ENCODE data around the gene OCEL1.

Gene OCEL1

GRCh38 chr19:17262557-17262956 lies 36.5 kb downstream of the OCEL1 start:
- Histone ChIP-seq H3K36me3 (ENCODE audit: insufficient read depth, low read length) (no peaks in the 10 kb centered on the region), H3K27me3 (ENCODE audit: insufficient read depth, low read length, poor library complexity) (no peaks in the 10 kb centered on the region), H3K9ac (ENCODE audit: low read depth, low read length) (no peak overlapping the region), H3K79me2 (ENCODE audit: insufficient read depth, low read length) (peaks cover 3% of the 10 kb centered on the region), H3K9me3 (ENCODE audit: insufficient read depth, low read length, severe bottlenecking) (peaks cover 4% of the 10 kb centered on the region), H3K4me3 (ENCODE audit: low read depth in 1 of 2, low read length in 2 of 2) (no peak overlapping the region), H2AFZ (ENCODE audit: low read depth, low read length) (no peak overlapping the region), H3K4me1 (ENCODE audit: insufficient read depth, low read length) (peaks cover 10% of the 10 kb centered on the region), H4K20me1 (ENCODE audit: insufficient read depth, low read length) (no peaks in the 10 kb centered on the region), H3K27ac (ENCODE audit: low read length) (no peak overlapping the region), H3K4me2 (ENCODE audit: insufficient read depth, low read length) (no peak overlapping the region)
- ATAC-seq (ENCODE audit: insufficient read depth, low read depth) (no peak), DNase-seq (no peak)
- TF ChIP-seq EZH2 (IDR thresholded peaks at IDR 0.05; ENCODE audit: borderline replicate concordance, low read depth, low read length, severe bottlenecking), result no peak

- Histone ChIP-seq H3K27ac (ENCODE audit: low read length) (no peak overlapping the region), H3K4me2 (ENCODE audit: insufficient read depth, low read length) (no peak overlapping the region), H2AFZ (ENCODE audit: low read depth, low read length) (no peak overlapping the region), H3K4me1 (ENCODE audit: insufficient read depth, low read length) (peaks cover 22% of the 10 kb centered on the region), H3K9ac (ENCODE audit: low read depth, low read length) (no peak overlapping the region), H4K20me1 (ENCODE audit: insufficient read depth, low read length) (no peaks in the 10 kb centered on the region), H3K36me3 (ENCODE audit: insufficient read depth, low read length) (peaks cover 4% of the 10 kb centered on the region), H3K79me2 (ENCODE audit: insufficient read depth, low read length) (peaks cover 17% of the 10 kb centered on the region), H3K27me3 (ENCODE audit: insufficient read depth, low read length, poor library complexity) (no peaks in the 10 kb centered on the region), H3K9me3 (ENCODE audit: insufficient read depth, low read length, severe bottlenecking) (peaks cover 4% of the 10 kb centered on the region), H3K4me3 (ENCODE audit: low read depth in 1 of 2, low read length in 2 of 2) (no peak overlapping the region)
- no peak for ATAC-seq (ENCODE audit: insufficient read depth, low read depth)
- no peak for TF ChIP-seq EZH2 (IDR thresholded peaks at IDR 0.05; ENCODE audit: borderline replicate concordance, low read depth, low read length, severe bottlenecking)
- TF ChIP-seq CTCF (IDR thresholded peaks at IDR 0.05; ENCODE audit: borderline replicate concordance, extremely low read depth, low read length, poor library complexity, severe bottlenecking), result no peak
- no peak for DNase-seq
These were observed 38.0 kb downstream of the OCEL1 start for GRCh38 chr19:17263712-17264640.

DNA sequence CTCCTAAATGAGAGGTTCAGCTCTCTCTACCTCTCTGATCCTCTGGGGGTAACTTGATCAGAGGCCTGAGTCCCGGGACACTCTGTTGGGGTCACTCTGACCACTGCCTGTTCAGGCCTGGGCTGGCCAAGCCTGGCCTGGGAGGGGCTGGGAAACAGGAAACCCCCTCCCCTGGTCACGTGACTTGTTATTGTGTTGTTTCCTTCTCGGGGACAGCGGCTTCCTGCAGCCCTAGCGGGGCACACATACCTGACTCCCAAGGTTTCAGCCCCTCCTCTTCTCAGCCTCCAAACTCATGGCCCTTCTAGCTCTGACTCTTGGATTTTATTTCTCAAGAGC lies 38.6 kb downstream of the OCEL1 start, which contains the start of gene USHBP1:
TSS of gene USHBP1 (minus strand) at position 105 of the 339 bp plus-strand sequence. CDS start 446 bp downstream, outside the sequence.
- no peak within 1 kb of the TSS for H3K4me2 ChIP-seq (ENCODE audit: insufficient read depth, low read length)
- no peak within 1 kb of the TSS for H3K4me3 ChIP-seq (ENCODE audit: low read depth in 1 of 2, low read length in 2 of 2)
- no peaks in the 10 kb centered on the region for H3K27me3 ChIP-seq (ENCODE audit: insufficient read depth, low read length, poor library complexity)
- DNase-seq, result no peak
- H2AFZ ChIP-seq (ENCODE audit: low read depth, low read length), result no peak within 1 kb of the TSS
- H3K9ac ChIP-seq (ENCODE audit: low read depth, low read length), result no peak within 1 kb of the TSS
- TF ChIP-seq EZH2 (IDR thresholded peaks at IDR 0.05; ENCODE audit: borderline replicate concordance, low read depth, low read length, severe bottlenecking), result no peak
- no peak for TF ChIP-seq CTCF (IDR thresholded peaks at IDR 0.05; ENCODE audit: borderline replicate concordance, extremely low read depth, low read length, poor library complexity, severe bottlenecking)
- H3K27ac ChIP-seq (ENCODE audit: low read length), result no peak within 1 kb of the TSS
- peaks cover 2% of the 10 kb centered on the region for H3K9me3 ChIP-seq (ENCODE audit: insufficient read depth, low read length, severe bottlenecking)
- ATAC-seq (ENCODE audit: insufficient read depth, low read depth), result no peak
- peaks cover 7% of the 10 kb centered on the region for H3K36me3 ChIP-seq (ENCODE audit: insufficient read depth, low read length)
- peaks cover 23% of the 10 kb centered on the region for H3K4me1 ChIP-seq (ENCODE audit: insufficient read depth, low read length)
- peaks cover 18% of the 10 kb centered on the region for H3K79me2 ChIP-seq (ENCODE audit: insufficient read depth, low read length)
- H4K20me1 ChIP-seq (ENCODE audit: insufficient read depth, low read length), result no peaks in the 10 kb centered on the region

DNA sequence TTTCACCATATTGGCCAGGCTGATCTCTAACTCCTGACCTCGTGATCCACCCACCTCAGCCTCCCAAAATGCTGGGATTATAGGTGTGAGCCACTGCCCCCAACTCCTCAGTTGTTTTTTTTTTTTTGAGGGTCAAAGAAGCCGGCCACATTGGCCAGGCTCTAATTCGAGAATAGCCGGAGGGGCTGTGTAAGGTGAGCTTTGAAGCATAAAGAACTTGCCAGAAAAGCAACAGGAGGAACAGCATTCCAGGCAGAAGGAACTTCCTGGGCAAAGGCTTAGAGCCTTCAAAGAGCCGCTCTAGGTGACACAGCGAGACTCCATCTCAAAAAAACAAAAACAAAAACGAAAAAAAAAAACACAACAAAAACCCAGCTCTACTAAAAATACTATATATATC lies 40.0 kb downstream of the OCEL1 start:
- DNase-seq (no peak), ATAC-seq (ENCODE audit: insufficient read depth, low read depth) (no peak)
- TF ChIP-seq EZH2 (IDR thresholded peaks at IDR 0.05; ENCODE audit: borderline replicate concordance, low read depth, low read length, severe bottlenecking) (no peak), CTCF (IDR thresholded peaks at IDR 0.05; ENCODE audit: borderline replicate concordance, extremely low read depth, low read length, poor library complexity, severe bottlenecking) (no peak)
- Histone ChIP-seq H3K27ac (ENCODE audit: low read length) (no peak overlapping the region), H3K4me2 (ENCODE audit: insufficient read depth, low read length) (no peak overlapping the region), H3K4me1 (ENCODE audit: insufficient read depth, low read length) (peaks cover 19% of the 10 kb centered on the region), H4K20me1 (ENCODE audit: insufficient read depth, low read length) (no peaks in the 10 kb centered on the region), H3K9ac (ENCODE audit: low read depth, low read length) (no peak overlapping the region), H3K27me3 (ENCODE audit: insufficient read depth, low read length, poor library complexity) (no peaks in the 10 kb centered on the region), H2AFZ (ENCODE audit: low read depth, low read length) (no peak overlapping the region), H3K36me3 (ENCODE audit: insufficient read depth, low read length) (peaks cover 16% of the 10 kb centered on the region), H3K4me3 (ENCODE audit: low read depth in 1 of 2, low read length in 2 of 2) (no peak overlapping the region), H3K79me2 (ENCODE audit: insufficient read depth, low read length) (peaks cover 18% of the 10 kb centered on the region), H3K9me3 (ENCODE audit: insufficient read depth, low read length, severe bottlenecking) (no peaks in the 10 kb centered on the region)
